Naive thymus-derived CD4-positive, alpha-beta T cell (primary cell): ENCODE results near the gene SPRR5. TPM values are rescaled to one million over a fixed set of nuclear protein-coding genes. Genes with fewer than 3 reads are reported as not detected.

Source experiments
- ATAC-seq: fragments of 150-1000 bp; cut with Tn5 transposase; 2 replicates; pipeline ENCODE4 v1.10.0; 2021; ENCODE audit warnings: mild to moderate bottlenecking, moderate library complexity
- CTCF ChIA-PET: fragments of 350-600 bp; sonication (Branson Sonifier 250); formaldehyde crosslinking; loops from one replicate; lab custom pipeline; 2021; ENCODE audit warnings: antibody characterized with exemption; lab: Charles Lee
- POLR2A ChIA-PET: fragments of 350-600 bp; sonication (Branson Sonifier 250); formaldehyde crosslinking; loops from one replicate; lab custom pipeline; 2021; ENCODE audit warnings: antibody characterized with exemption, inconsistent platforms; lab: Charles Lee
- DNase-seq, 9 donors: peaks; one replicate each; pipeline versions ENCODE4 v3.0.0 to v3.0.0-alpha.2; 2020 to 2022; ENCODE audit warnings: mixed read lengths in 1 of 9
- H3K27ac ChIP-seq: one replicate; pipeline ENCODE4 v1.7.0; 2013; ENCODE audit warnings: mild to moderate bottlenecking, low read depth, low read length, moderate library complexity
- H3K27me3 ChIP-seq, 2 donors: one replicate each; pipeline ENCODE4 v1.7.0; 2013; ENCODE audit warnings: low read length in 2 of 2, mild to moderate bottlenecking in 2 of 2, moderate library complexity in 2 of 2; ENCODE audit not compliant: control insufficient read depth in 2 of 2, insufficient read depth in 2 of 2
- H3K36me3 ChIP-seq, 3 experiments: 1 replicate in 2 of 3; 2 replicates in 1 of 3; pipeline ENCODE4 v1.7.0; 2013; ENCODE audit warnings: low read length in 3 of 3, mild to moderate bottlenecking in 3 of 3, moderate library complexity in 1 of 3; ENCODE audit not compliant: insufficient read depth in 3 of 3, control insufficient read depth in 2 of 3
- H3K4me1 ChIP-seq, 2 donors: one replicate each; pipeline ENCODE4 v1.7.0; 2013; ENCODE audit warnings: low read length in 2 of 2, mild to moderate bottlenecking in 2 of 2, moderate library complexity in 1 of 2; ENCODE audit not compliant: control insufficient read depth in 2 of 2, insufficient read depth in 2 of 2
- H3K4me3 ChIP-seq: 2 replicates; pipeline ENCODE4 v1.7.0; 2013; ENCODE audit warnings: mild to moderate bottlenecking, low read length
- H3K9me3 ChIP-seq, 3 experiments: 1 replicate in 2 of 3; 2 replicates in 1 of 3; pipeline ENCODE4 v1.7.0; 2013; ENCODE audit warnings: low read length in 3 of 3; ENCODE audit not compliant: control insufficient read depth in 2 of 3
- H3K27ac Mint-ChIP-seq, 9 donors: one replicate each; pipeline ENCODE4 v1.8.0; 2020 to 2022; ENCODE audit warnings: mixed read lengths in 9 of 9, mild to moderate bottlenecking in 8 of 9, moderate library complexity in 5 of 9, inconsistent platforms in 2 of 9
- H3K27me3 Mint-ChIP-seq, 5 donors: one replicate each; pipeline ENCODE4 v1.8.0; 2021 to 2022; ENCODE audit warnings: mixed read lengths in 5 of 5, mild to moderate bottlenecking in 1 of 5
- H3K36me3 Mint-ChIP-seq, 5 donors: one replicate each; pipeline ENCODE4 v1.8.0; 2020 to 2022; ENCODE audit warnings: mixed read lengths in 5 of 5, mild to moderate bottlenecking in 3 of 5, inconsistent platforms in 1 of 5
- H3K4me1 Mint-ChIP-seq, 7 donors: one replicate each; pipeline ENCODE4 v1.8.0; 2020 to 2022; ENCODE audit warnings: mixed read lengths in 7 of 7, mild to moderate bottlenecking in 3 of 7, inconsistent platforms in 1 of 7
- H3K4me3 Mint-ChIP-seq, 10 donors: one replicate each; pipeline ENCODE4 v1.8.0; 2020 to 2022; ENCODE audit warnings: mild to moderate bottlenecking in 10 of 10, mixed read lengths in 10 of 10, moderate library complexity in 6 of 10, inconsistent platforms in 2 of 10
- H3K9me3 Mint-ChIP-seq, 11 donors: one replicate each; pipeline ENCODE4 v1.8.0; 2020 to 2022; ENCODE audit warnings: mixed read lengths in 11 of 11, mild to moderate bottlenecking in 4 of 11, inconsistent platforms in 1 of 11, moderate library complexity in 1 of 11
- intact Hi-C, 2 donors: fragments of 100-400 bp; cut with micrococcal nuclease; formaldehyde crosslinking; loops; one replicate each; pipeline ENCODE4 v1.15.1; 2023
- polyA plus RNA-seq, 2 donors: library from polyadenylated mRNA; unstranded; fragments of 300-500 nt; fragmentation: Illumina TruSeq; gene quantifications; one replicate each; pipeline ENCODE4 v1.2.3, GENCODE V29; 2021
- total RNA-seq, 6 experiments: library from RNA in 5 of 6; stranded (reverse) in 5 of 6; gene quantifications; 1 replicate in 5 of 6; 2 replicates in 1 of 6; pipeline ENCODE4 v1.2.3 and lab custom pipeline; 2021 to 2026

SPRR5 gene
- total and polyA plus RNA-seq, 7 experiments from 2014 or later = not detected

DNA sequence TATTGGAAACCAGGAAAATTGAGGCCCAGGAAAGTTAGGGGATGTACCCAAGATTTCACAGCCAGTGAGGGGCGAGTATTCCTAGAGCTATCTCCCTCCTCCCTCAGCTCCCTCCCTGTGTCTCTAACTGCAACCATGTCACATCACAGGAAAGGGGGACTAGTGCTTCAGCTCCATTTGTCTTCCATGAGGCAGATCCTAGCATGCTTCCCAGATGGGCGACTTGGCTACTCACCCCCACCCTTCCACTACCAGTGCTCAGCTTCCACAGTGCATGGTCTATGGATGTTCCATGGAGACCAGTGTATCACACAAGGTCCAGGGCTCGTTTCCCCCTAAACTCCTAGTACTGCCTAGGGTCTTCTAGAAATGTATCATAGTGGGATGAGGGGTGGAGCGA, 18.8 kb downstream of the SPRR5 start:
- H3K9me3 Mint-ChIP-seq = no peaks in the 10 kb centered on the region
- no peak for DNase-seq
- H3K27me3 Mint-ChIP-seq = peaks cover 0 to 48% (median 14%) of the 10 kb centered on the region in 5 donors
- H3K36me3 Mint-ChIP-seq = no peaks in the 10 kb centered on the region
- H3K4me1 ChIP-seq = no peaks in the 10 kb centered on the region
- H3K27ac Mint-ChIP-seq = no peak overlapping the region
- H3K4me3 ChIP-seq = no peak overlapping the region
- no peaks in the 10 kb centered on the region for H3K27me3 ChIP-seq
- H3K4me3 Mint-ChIP-seq = no peak overlapping the region
- POLR2A ChIA-PET = no interaction called here
- CTCF ChIA-PET = no interaction called here
- ATAC-seq = no peak
- no peaks in the 10 kb centered on the region for H3K9me3 ChIP-seq
- no peaks in the 10 kb centered on the region for H3K36me3 ChIP-seq
- H3K27ac ChIP-seq = no peak overlapping the region
- H3K4me1 Mint-ChIP-seq = no peaks in the 10 kb centered on the region
- intact Hi-C loops = no loop called here

DNA sequence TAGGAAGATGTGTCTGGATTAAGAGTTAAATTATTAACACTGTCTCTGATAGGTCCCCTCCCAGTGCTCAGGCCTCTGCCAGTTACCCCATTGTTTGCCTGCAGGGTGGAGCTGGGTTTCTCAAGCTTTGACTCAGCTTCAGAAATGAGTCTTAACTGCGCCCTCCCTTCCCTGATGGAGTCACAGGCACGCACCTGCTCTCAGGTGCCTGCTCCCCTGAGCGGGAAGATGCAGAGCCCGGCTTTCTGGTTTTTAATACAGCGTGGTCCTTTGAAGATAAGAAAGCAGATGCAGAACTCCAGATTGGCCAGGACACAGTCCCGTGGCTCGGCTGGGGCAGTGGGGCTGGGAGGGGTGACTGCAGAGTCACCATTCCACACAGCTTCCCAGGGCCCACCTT, 20.2 kb downstream of the SPRR5 start:
- Histone ChIP-seq H3K4me1 (no peaks in the 10 kb centered on the region), H3K4me3 (no peak overlapping the region), H3K9me3 (no peaks in the 10 kb centered on the region), H3K27me3 (no peaks in the 10 kb centered on the region), H3K36me3 (no peaks in the 10 kb centered on the region), H3K27ac (no peak overlapping the region)
- no peaks in the 10 kb centered on the region for H3K36me3 Mint-ChIP-seq
- no peaks in the 10 kb centered on the region for H3K9me3 Mint-ChIP-seq
- no peak for ATAC-seq
- intact Hi-C loops = no loop called here
- no peaks in the 10 kb centered on the region for H3K4me1 Mint-ChIP-seq
- POLR2A ChIA-PET = no interaction called here
- no peak overlapping the region for H3K4me3 Mint-ChIP-seq
- no peak for DNase-seq
- H3K27ac Mint-ChIP-seq = no peak overlapping the region
- H3K27me3 Mint-ChIP-seq = peaks cover 0 to 55% (median 20%) of the 10 kb centered on the region in 5 donors
- CTCF ChIA-PET = no interaction called here

DNA sequence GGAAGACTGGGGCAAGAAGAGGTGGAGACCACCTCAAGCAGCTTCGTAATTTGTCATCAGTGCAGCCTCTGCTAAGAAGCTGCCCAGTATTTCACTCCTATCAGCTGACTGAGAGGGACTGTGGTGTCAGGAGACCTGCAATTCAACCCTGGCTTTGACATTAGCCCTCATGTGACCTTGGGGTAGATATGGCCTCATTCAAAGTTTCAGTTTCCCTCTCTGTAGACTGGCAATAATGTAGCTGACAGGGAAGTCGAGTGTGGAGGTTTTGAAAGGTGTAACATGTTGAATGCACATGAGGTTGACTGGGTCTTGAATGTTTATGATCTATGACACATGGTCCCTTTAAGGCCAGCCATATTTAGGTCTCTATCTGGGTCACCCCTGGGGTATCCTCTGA, 21.2 kb downstream of the SPRR5 start:
- POLR2A ChIA-PET = no interaction called here
- ATAC-seq (no peak), DNase-seq (no peak)
- H3K4me1 ChIP-seq = no peaks in the 10 kb centered on the region
- H3K27ac ChIP-seq = no peak overlapping the region
- no peaks in the 10 kb centered on the region for H3K9me3 ChIP-seq
- intact Hi-C loops = no loop called here
- no peaks in the 10 kb centered on the region for H3K27me3 ChIP-seq
- no peak overlapping the region for H3K4me3 Mint-ChIP-seq
- peaks cover 0 to 57% (median 29%) of the 10 kb centered on the region in 5 donors for H3K27me3 Mint-ChIP-seq
- no peaks in the 10 kb centered on the region for H3K4me1 Mint-ChIP-seq
- H3K36me3 ChIP-seq = no peaks in the 10 kb centered on the region
- H3K36me3 Mint-ChIP-seq = no peaks in the 10 kb centered on the region
- CTCF ChIA-PET = no interaction called here
- no peaks in the 10 kb centered on the region for H3K9me3 Mint-ChIP-seq
- no peak overlapping the region for H3K4me3 ChIP-seq
- H3K27ac Mint-ChIP-seq = no peak overlapping the region

DNA sequence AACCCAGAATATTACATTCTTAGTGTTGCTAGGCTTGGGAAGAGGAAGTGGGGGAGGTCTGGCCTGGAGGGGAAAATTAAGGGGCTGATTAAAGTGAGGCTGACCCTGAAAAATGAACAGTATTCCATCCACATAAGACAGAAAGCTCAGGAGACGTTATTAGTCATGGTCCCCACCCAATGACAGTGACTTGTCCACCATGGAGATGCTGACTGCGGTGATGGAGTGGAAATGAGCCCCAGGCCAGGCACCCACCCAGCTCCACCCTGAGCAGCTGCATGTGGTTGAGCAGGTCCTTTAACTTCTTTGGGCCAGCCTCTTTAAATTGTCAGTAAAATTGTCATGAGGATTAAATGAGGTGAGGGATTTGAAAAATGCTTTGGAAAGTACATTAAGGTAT, 22.0 kb downstream of the SPRR5 start:
- DNase-seq = no peak
- no peak for ATAC-seq
- no peaks in the 10 kb centered on the region for H3K36me3 Mint-ChIP-seq
- no peaks in the 10 kb centered on the region for H3K27me3 ChIP-seq
- intact Hi-C loops = no loop called here
- ChIA-PET POLR2A (no interaction called here), CTCF (no interaction called here)
- H3K4me3 ChIP-seq = no peak overlapping the region
- no peaks in the 10 kb centered on the region for H3K4me1 ChIP-seq
- H3K4me3 Mint-ChIP-seq = no peak overlapping the region
- H3K27ac Mint-ChIP-seq = no peak overlapping the region
- H3K27me3 Mint-ChIP-seq = peaks cover 0 to 57% (median 30%) of the 10 kb centered on the region in 5 donors
- no peaks in the 10 kb centered on the region for H3K9me3 Mint-ChIP-seq
- no peaks in the 10 kb centered on the region for H3K4me1 Mint-ChIP-seq
- H3K36me3 ChIP-seq = no peaks in the 10 kb centered on the region
- no peak overlapping the region for H3K27ac ChIP-seq
- H3K9me3 ChIP-seq = no peaks in the 10 kb centered on the region

DNA sequence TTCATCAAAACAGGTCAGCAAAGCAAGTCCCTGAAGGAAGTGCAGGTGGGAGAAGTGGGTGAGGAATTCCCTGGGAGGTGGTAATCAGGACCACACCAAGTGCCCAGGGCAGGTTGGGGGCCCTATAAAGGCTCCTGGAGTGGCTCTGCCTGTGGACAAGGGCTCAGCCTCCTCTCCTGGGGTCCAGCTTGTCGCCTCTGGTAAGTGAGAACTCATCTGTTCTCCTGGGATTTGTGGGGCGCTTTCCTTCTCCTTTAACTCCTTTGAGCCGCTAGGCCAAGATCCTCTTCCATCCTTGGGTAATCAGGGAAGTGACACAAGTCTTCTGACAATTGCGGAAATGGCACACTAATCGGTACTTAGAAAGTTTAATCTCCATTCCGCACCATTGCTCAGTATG, 23.5 kb downstream of the SPRR5 start, which contains the start of gene SPRR4:
TSS of gene SPRR4 (plus strand) at position 154 of the 400 bp plus-strand sequence. CDS start 1,243 bp downstream, outside the sequence.
- no peaks in the 10 kb centered on the region for H3K9me3 ChIP-seq
- Mint-ChIP-seq H3K4me1 (no peaks in the 10 kb centered on the region), H3K27ac (no peak within 1 kb of the TSS), H3K9me3 (no peaks in the 10 kb centered on the region), H3K4me3 (no peak within 1 kb of the TSS), H3K36me3 (no peaks in the 10 kb centered on the region), H3K27me3 (peaks cover 0 to 57% (median 34%) of the 10 kb centered on the region in 5 donors)
- DNase-seq (no peak), ATAC-seq (no peak)
- H3K4me1 ChIP-seq = no peaks in the 10 kb centered on the region
- H3K27me3 ChIP-seq = no peaks in the 10 kb centered on the region
- POLR2A ChIA-PET = no interaction called here
- CTCF ChIA-PET = no interaction called here
- H3K36me3 ChIP-seq = no peaks in the 10 kb centered on the region
- intact Hi-C loops = no loop called here
- no peak within 1 kb of the TSS for H3K27ac ChIP-seq
- H3K4me3 ChIP-seq = no peak within 1 kb of the TSS

DNA sequence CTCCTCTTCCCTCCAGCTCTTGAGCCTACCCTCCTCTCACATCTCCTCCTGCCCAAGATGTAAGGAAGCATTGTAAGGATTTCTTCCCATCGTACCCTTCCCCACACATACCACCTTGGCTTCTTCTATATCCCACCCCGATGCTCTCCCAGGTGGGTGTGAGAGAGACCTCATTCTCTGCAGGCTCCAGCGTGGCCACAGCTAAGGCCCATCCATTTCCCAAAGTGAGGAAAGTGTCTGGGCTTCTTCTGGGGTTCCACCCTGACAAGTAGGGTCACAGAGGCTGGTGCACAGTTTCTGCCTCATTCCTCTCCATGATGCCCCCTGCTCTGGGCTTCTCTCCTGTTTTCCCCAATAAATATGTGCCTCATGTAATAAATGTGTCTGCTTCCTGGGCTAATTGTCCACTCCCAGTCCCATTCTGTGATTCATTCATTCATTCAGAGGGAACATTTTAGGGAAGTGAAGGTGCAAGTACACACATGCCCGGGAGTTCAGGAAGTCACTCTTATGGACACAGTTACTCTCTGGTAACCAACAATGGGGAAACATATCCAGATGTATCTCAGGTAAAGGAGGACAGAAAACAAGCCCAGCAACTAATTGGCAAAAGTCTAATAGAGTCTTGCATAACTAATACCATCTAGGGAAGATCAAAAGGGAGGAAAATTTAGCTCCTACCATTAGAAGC, 25.3 kb downstream of the SPRR5 start:
- H3K27me3 ChIP-seq = no peaks in the 10 kb centered on the region
- no peaks in the 10 kb centered on the region for H3K9me3 ChIP-seq
- H3K4me3 Mint-ChIP-seq = no peak overlapping the region
- H3K27ac Mint-ChIP-seq = no peak overlapping the region
- no peak overlapping the region for H3K27ac ChIP-seq
- ChIA-PET CTCF (no interaction called here), POLR2A (no interaction called here)
- no peaks in the 10 kb centered on the region for H3K36me3 Mint-ChIP-seq
- DNase-seq (no peak), ATAC-seq (no peak)
- no peaks in the 10 kb centered on the region for H3K4me1 ChIP-seq
- H3K4me1 Mint-ChIP-seq = no peaks in the 10 kb centered on the region
- peaks cover 3 to 52% (median 39%) of the 10 kb centered on the region in 5 donors for H3K27me3 Mint-ChIP-seq
- no peaks in the 10 kb centered on the region for H3K9me3 Mint-ChIP-seq
- intact Hi-C loops = no loop called here
- no peak overlapping the region for H3K4me3 ChIP-seq
- no peaks in the 10 kb centered on the region for H3K36me3 ChIP-seq

DNA sequence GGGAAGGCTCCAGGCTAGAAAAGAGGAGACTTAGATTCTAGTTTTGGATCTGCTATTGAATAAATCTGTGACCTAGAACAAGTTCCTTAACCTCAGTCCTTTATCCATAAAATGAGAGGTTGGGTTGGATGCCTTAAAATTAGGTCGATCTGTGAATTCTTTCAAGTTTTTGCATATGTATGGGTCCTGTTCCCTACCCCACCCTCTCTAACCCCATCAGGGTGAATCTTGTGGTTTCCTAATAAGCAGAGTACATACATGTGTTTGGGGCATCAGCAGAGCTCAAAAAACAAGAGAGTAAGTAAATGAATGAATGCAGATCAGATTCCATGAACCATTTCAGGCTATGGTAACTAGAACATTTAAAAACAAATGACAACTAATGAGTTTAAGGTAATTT, 29.7 kb downstream of the SPRR5 start:
- H3K27ac ChIP-seq = no peak overlapping the region
- no peak overlapping the region for H3K27ac Mint-ChIP-seq
- no peaks in the 10 kb centered on the region for H3K36me3 ChIP-seq
- no peaks in the 10 kb centered on the region for H3K4me1 Mint-ChIP-seq
- peaks cover 3 to 47% (median 41%) of the 10 kb centered on the region in 5 donors for H3K27me3 Mint-ChIP-seq
- peaks cover 0 to 5% (median 0%) of the 10 kb centered on the region in 5 donors for H3K36me3 Mint-ChIP-seq
- peaks cover 0 to 3% (median 0%) of the 10 kb centered on the region in 11 donors for H3K9me3 Mint-ChIP-seq
- CTCF ChIA-PET = no interaction called here
- intact Hi-C loops = no loop called here
- no peak for ATAC-seq
- no peak overlapping the region for H3K4me3 Mint-ChIP-seq
- no peaks in the 10 kb centered on the region for H3K27me3 ChIP-seq
- DNase-seq = no peak
- H3K9me3 ChIP-seq = no peaks in the 10 kb centered on the region
- no peaks in the 10 kb centered on the region for H3K4me1 ChIP-seq
- POLR2A ChIA-PET = no interaction called here
- no peak overlapping the region for H3K4me3 ChIP-seq
